ACHN (cell line): ENCODE results near the gene DUSP5.
"Not testable (repeated sequence)": the region's sequence is repeated elsewhere in the genome, so short reads cannot be mapped to it uniquely, and the experiment has no call there.

Source experiments
- DNase-seq: peaks from one replicate; pipeline ENCODE4 v3.0.0-alpha.2; 2015
- in situ Hi-C: cut with HindIII; loops from 2 replicates; pipeline ENCODE4 v1.10.0; 2017; ENCODE audit warnings: low sequenced_read_pairs, low pct_ligation_motif_present, low pct_unique_long_range_greater_than_20kb

Gene DUSP5

GRCh38 chr10:110528997-110529524, 31.4 kb downstream of the DUSP5 start:
- in situ Hi-C loops, DNase-seq: not testable (repeated sequence)

GRCh38 chr10:110529596-110530011, 31.9 kb downstream of the DUSP5 start:
- in situ Hi-C loops = no loop called here
- no peak for DNase-seq

GRCh38 chr10:110530131-110530831, 32.6 kb downstream of the DUSP5 start:
- DNase-seq = peak; percentile 84
- in situ Hi-C loops = no loop called here

- in situ Hi-C loops = no loop called here
- no peak for DNase-seq
These were observed 34.0 kb downstream of the DUSP5 start for GRCh38 chr10:110531687-110532086.

- DNase-seq = not testable (repeated sequence)
These were observed 34.9 kb downstream of the DUSP5 start for GRCh38 chr10:110532628-110533027.

GRCh38 chr10:110533149-110533548, 35.4 kb downstream of the DUSP5 start:
- no peak for DNase-seq
- in situ Hi-C loops = no loop called here

More at GRCh38 chr10:110532628-110533027, 34.9 kb downstream of the DUSP5 start:
- in situ Hi-C loops = not testable (repeated sequence)

GRCh38 chr10:110534571-110534970, 36.9 kb downstream of the DUSP5 start:
- in situ Hi-C loops = no loop called here
- no peak for DNase-seq

GRCh38 chr10:110535958-110536891, 38.5 kb downstream of the DUSP5 start:
- in situ Hi-C loops = no loop called here

GRCh38 chr10:110539091-110539490, 41.4 kb downstream of the DUSP5 start:
- DNase-seq = no peak
- in situ Hi-C loops = no loop called here

More at GRCh38 chr10:110535958-110536891, 38.5 kb downstream of the DUSP5 start:
- DNase-seq = peak; percentile 67

- in situ Hi-C loops = loop anchor here (10.0 kb wide), 1 partner anchor 225 kb away; no protein-coding TSS in a partner anchor
- no peak for DNase-seq
These were observed 42.3 kb downstream of the DUSP5 start for GRCh38 chr10:110540031-110540430.

GRCh38 chr10:110544958-110545537, 47.3 kb downstream of the DUSP5 start:
- no peak for DNase-seq
- in situ Hi-C loops = loop anchor here (10.0 kb wide), 1 partner anchor 230 kb away; no protein-coding TSS in a partner anchor

- in situ Hi-C loops = loop anchor here (10.0 kb wide), 1 partner anchor 231 kb away; no protein-coding TSS in a partner anchor
- no peak for DNase-seq
These were observed 48.4 kb downstream of the DUSP5 start for GRCh38 chr10:110546077-110546476.

- in situ Hi-C loops = loop anchor here (10.0 kb wide), 1 partner anchor 232 kb away; no protein-coding TSS in a partner anchor
- no peak for DNase-seq
These were observed 48.9 kb downstream of the DUSP5 start for GRCh38 chr10:110546499-110547110.

GRCh38 chr10:110547139-110547761, 49.5 kb downstream of the DUSP5 start:
- in situ Hi-C loops = loop anchor here (10.0 kb wide), 1 partner anchor 232 kb away; no protein-coding TSS in a partner anchor
- peak; percentile 76 for DNase-seq

GRCh38 chr10:110548002-110548401, 50.3 kb downstream of the DUSP5 start:
- in situ Hi-C loops = loop anchor here (10.0 kb wide), 1 partner anchor 233 kb away; no protein-coding TSS in a partner anchor
- no peak for DNase-seq

GRCh38 chr10:110549211-110549610, 51.5 kb downstream of the DUSP5 start:
- DNase-seq = no peak
- in situ Hi-C loops = loop anchor here (10.0 kb wide), 1 partner anchor 234 kb away; no protein-coding TSS in a partner anchor

GRCh38 chr10:110553905-110554304, 56.2 kb downstream of the DUSP5 start:
- in situ Hi-C loops = no loop called here
- peak; percentile 7 for DNase-seq

GRCh38 chr10:110556296-110556695, 58.6 kb downstream of the DUSP5 start:
- DNase-seq = no peak
- in situ Hi-C loops = no loop called here
